Femur (tissue), 1 donor: ENCODE measurements around the gene TMEM259.

Source experiments
- DNase-seq: peaks from one replicate; pipeline ENCODE4 v3.0.0-alpha.2; 2017

TMEM259 gene

GRCh38 chr19:1015061-1015781 lies 5.7 kb downstream of the TMEM259 start:
- no peak for DNase-seq

- DNase-seq = no peak
Observed at GRCh38 chr19:1014161-1015060, 6.5 kb downstream of the TMEM259 start.

- no peak for DNase-seq
Observed at GRCh38 chr19:1013218-1013617, 7.7 kb downstream of the TMEM259 start.

GRCh38 chr19:1012334-1012733 lies 8.6 kb downstream of the TMEM259 start:
- no peak for DNase-seq

- no peak for DNase-seq
Observed at GRCh38 chr19:1011831-1012333, 9.0 kb downstream of the TMEM259 start.

GRCh38 chr19:1010586-1011510 lies 10.1 kb downstream of the TMEM259 start:
- no peak for DNase-seq

GRCh38 chr19:1009981-1010538 lies 10.9 kb downstream of the TMEM259 start:
- no peak for DNase-seq

- DNase-seq = no peak
Observed at GRCh38 chr19:1009041-1009980, 11.6 kb downstream of the TMEM259 start.

- DNase-seq = no peak
Observed at GRCh38 chr19:1008268-1009040, 12.5 kb downstream of the TMEM259 start.

GRCh38 chr19:1007399-1008251 lies 13.3 kb downstream of the TMEM259 start:
- DNase-seq = no peak

GRCh38 chr19:1006711-1007398 lies 14.1 kb downstream of the TMEM259 start:
- DNase-seq = no peak

GRCh38 chr19:1004803-1005664 lies 15.9 kb downstream of the TMEM259 start:
- no peak for DNase-seq

GRCh38 chr19:1004204-1004802 lies 16.6 kb downstream of the TMEM259 start:
- no peak for DNase-seq

GRCh38 chr19:1003283-1003682 lies 17.6 kb downstream of the TMEM259 start:
- no peak for DNase-seq

- no peak for DNase-seq
Observed at GRCh38 chr19:1002600-1002999, 18.3 kb downstream of the TMEM259 start.

GRCh38 chr19:1001538-1002166 lies 19.3 kb downstream of the TMEM259 start:
- no peak for DNase-seq
